GM19043 (cell line): ENCODE measurements around the gene RCVRN.
A peak's percentile ranks its signal among the peaks of the same experiment; 100 is the strongest.

Experiments
- ATAC-seq: cut with Tn5 transposase; IDR thresholded peaks from one replicate; pipeline ENCODE4 v1.9.1; 2021; ENCODE audit warnings: low read depth; ENCODE audit not compliant: unreplicated experiment

Gene RCVRN

DNA sequence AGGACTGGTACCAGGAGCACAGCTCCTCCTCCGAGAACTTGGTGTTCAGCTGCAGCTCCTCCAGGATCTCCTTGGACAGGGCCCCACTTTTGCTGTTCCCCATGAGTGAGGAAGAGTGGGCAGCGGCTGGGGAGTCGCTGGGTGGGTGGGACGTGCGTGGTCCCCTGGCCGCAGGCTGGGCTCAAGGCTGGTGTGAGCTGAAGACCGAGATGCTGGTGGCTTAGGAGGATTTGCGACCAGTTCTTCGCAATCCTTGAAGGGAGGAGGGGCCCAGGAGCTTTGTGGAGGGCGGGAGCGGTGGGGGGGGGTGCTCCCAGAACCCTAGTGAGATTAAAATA is at the start of gene RCVRN:
Gene RCVRN, minus strand, starts transcription at position 194 of the 338 bp plus-strand sequence. Its CDS starts 91 bp downstream, at position 103.
- ATAC-seq, result no peak

DNA sequence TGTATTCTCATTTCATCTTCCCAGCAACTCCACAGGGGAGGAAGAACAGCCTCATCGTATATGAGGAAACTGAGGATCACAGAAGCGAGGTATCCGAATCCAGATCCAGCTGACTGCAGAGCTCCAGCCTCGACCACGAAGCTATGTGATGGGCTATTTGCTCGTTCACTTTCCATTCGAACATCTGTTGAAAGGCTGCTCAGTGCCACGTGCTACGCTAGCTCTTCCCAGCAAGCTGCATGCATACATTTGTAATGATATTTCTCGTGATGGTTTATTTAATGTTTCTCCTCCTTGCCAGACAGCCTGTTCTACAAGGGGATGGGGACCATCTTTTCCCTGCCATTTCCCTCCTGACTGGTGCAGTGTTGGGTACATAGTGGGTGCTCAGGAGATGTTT is 48.4 kb upstream of the RCVRN start:
- no peak for ATAC-seq

- ATAC-seq, result no peak
Observed at GRCh38 chr17:9951803-9952202, 46.7 kb upstream of the RCVRN start.

DNA sequence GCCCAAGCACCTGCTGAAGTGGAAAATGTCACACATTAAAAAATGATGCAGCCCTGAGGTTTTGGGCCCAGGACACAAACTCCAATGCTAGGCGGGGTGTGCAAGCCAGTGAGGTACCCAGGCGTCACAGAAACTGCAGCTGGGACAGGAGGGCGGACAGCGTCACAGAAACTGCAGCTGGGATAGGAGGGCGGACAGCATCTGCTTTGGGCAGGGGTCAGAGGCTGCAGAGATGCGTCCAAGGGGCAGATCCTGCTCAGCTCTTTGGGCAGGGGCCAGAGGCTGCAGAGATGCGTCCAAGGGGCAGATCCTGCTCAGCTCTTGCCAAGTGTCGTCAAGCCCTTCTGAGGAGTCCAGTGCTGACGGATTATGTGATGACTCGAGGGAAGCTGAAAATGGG is 43.9 kb upstream of the RCVRN start:
- ATAC-seq, result no peak

GRCh38 chr17:9944704-9945103 is 39.6 kb upstream of the RCVRN start:
- ATAC-seq, result no peak

GRCh38 chr17:9943343-9943742 is 38.3 kb upstream of the RCVRN start:
- no peak for ATAC-seq

DNA sequence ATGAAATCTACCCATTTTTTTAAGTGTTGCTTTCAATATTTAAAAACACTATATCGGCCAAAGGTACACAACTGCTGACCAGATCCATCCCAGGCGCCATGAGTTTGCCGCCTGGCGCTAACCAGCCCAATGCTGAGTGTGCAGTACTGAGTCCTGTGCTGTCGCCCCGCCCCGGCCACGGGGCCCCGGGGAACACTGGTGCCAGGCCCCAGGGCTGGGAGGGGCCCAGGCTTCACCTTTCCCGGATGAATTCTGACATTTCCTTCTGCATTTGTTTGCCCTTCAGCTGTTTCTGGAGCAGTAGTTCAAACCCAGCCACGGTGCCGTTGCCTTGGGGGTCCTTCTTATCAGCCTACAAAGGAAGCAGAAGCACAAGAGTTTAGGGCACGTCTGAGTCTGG is 37.8 kb upstream of the RCVRN start:
- no peak for ATAC-seq

GRCh38 chr17:9941305-9941704 is 36.2 kb upstream of the RCVRN start:
- no peak for ATAC-seq

- no peak for ATAC-seq
Observed at GRCh38 chr17:9940841-9941240, 35.8 kb upstream of the RCVRN start.

DNA sequence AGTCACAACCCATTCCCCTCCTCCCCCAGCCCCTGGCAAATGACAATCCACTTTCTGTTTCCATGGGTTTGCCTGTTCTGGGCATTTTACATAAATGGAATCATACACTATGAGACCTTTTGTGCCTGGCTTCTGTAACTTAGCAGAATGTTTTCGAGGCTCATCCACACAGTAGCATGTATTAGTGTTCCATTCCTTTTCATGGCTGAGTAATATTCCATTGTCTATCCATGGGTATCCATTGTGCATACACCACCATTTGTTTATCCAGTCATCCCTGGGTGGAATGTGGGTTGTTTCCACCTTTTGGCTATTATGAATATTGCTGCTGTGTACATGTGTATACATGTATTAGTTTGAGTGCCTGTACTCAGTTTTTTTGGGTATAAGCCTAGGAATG is 33.7 kb upstream of the RCVRN start:
- ATAC-seq, result no peak

DNA sequence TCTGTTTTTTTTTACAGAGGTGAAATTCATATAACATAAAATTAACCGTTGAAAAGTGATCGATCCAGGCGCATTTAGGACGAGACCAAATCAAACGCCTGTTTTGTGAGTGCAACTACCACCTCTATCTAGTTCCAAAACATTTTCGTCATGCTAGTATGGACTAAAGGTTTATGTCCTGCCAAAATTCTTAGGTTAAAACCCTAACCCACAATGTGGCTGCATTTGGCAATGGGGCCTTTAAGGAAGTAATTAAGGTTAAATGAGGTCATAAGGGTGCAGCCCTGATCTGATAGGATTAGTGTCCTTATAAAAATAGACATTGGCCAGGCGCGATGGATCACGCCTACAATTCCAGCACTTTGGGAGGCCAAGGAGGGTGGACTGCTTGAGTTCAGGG is 32.8 kb upstream of the RCVRN start:
- no peak for ATAC-seq

DNA sequence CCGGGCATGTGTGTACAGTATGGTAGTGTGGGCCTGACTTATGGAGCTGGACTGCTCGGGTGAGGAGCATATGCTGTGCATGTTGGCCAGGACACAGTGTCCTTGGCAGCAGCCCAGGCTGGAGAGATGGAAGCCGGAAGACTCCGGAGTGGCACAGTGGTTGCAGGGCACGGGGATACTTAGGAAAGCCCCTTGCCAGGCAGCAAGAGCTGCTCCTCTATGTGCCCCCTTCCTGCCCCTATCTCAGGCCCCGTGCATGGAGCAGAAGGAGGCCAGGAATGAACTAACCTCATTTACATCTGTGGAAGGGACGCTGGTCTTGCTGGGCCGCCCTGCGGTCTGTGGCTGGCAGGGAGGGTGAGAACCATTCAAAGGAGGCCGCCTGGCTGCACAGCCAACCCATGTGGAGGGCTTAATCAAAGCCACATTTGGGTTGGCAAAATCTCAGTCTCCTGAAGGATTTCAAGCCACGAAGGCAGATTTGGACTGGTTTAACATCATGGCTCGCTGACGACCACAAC is 32.2 kb upstream of the RCVRN start:
- no peak for ATAC-seq

GRCh38 chr17:9936095-9936494 is 31.0 kb upstream of the RCVRN start:
- no peak for ATAC-seq

DNA sequence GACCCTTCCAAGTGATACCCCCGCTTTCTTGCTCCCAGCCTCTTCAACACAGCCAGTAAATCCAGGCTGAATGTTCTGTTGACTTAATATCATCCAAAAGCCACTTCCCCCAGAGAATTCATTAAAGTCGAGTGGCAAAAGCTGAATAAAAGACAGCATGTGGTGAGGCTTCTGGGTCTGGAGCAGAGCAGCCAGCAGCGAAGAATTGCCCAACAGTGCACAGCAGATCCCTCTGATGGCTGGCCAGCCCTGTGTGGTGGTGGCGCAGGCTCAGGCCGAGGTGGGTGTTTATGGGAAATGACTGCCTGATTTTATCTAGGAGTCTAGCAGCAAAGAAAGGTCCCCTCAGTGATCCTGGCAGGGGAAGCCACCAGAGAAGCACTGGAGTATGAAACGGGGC is 30.3 kb upstream of the RCVRN start:
- ATAC-seq, result no peak

DNA sequence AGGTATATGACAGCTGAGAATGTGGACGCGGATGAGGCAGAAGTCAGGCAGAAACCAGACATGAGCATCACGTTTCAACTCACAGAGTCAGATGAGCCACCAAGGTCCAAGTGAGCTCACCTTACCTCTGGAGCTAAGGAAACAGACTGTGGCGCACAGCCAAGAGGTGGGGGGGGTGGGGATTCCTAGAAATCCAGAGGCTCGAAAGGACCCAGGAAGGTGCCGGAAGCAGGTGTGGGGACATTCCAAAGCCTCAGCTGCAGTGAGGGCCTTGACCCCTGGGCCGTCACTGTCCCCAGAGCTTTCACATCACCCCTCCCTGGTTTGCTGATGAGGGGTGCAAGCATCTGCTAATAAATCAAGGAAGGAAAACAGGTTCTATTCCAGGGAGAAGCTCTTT is 29.3 kb upstream of the RCVRN start:
- no peak for ATAC-seq

GRCh38 chr17:9932491-9932890 is 27.4 kb upstream of the RCVRN start:
- no peak for ATAC-seq

- no peak for ATAC-seq
Observed at GRCh38 chr17:9931144-9931741, 26.2 kb upstream of the RCVRN start.

- ATAC-seq, result no peak
Observed at GRCh38 chr17:9929871-9930270, 24.8 kb upstream of the RCVRN start.

DNA sequence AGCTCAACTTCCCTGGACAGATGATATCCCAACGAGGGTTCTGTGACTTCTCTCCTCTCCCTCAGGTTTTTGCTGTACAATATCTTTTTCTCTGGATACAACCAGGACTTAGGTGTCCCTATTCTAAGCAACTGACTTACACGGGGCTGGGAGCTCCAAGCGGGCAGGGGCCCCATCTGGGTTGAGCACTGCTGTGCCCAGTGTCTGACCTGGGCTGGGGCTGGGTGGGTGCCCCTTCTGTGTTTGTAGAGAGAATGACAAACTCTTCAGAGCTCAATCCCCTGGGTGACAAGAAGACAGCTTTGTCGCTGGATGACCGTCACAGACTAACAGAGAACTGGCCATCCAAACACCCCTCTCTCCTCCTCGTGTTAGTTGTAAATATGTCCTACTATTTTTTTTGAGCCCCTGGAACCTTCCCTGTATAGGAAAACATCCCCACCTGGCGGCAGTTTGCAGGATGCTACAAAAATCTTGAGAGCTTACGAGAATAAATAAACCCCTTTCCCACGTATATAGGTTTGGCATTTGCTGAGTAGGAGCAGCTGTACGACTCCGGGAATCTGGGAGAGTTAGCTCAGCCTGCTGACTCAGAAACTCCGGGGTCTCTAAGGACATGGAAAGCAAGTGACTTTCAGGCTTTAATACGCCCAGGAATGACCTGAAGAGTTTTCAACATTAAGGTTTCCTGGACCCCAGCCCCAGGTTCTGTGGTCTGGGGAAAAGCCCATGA is 23.7 kb upstream of the RCVRN start:
- ATAC-seq, result no peak

DNA sequence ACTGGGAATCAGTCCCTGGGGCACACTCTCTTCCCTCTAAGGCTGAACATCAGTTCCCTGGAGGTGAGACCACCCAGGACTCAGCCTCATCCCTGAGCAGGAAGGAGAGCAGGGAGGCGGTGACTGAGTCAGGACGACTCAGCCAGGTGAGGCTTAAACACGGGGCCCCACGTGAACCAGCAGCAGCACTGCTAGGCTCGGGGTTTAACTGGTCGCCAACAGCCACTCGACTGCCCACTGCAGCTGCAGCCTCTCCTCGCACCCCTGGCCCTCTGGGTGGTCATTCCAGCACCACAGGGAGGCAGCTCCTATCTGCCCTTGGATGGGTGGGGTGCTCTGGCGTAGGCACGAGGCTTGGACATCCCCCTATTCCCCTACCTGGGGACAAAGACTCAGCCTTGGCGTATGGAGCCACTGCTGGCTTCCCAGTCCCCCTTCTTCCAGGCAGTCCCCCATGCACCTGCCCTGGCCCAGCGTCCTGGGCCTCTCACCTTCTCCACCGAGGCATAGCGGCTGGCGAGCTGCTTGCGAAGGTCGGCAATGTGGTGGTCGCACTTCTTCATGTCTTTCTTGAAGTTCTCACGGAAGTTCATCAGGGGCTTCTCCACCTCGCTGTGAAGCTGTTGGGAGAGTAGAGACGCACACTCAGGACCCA is 21.2 kb upstream of the RCVRN start:
- no peak for ATAC-seq

DNA sequence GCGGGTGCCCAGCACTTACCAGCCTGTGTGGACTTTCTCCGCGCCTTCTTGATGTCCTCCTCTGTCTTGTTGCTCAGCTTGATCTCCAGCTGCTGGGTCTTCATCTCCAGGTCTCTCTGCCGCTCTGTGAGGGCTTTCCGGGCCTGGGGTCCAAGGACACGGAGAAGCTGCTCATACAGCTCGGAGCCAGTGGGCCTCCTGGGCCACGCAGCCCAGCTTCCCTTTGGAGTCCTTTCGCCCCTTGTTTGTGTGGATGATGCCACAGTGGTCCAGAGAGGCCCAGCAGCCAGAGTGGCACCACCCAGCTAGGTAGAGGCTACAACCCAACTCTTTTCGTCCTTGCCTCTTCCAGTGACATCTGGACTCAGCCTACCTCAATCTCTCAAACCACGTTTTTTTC is 20.4 kb upstream of the RCVRN start:
- ATAC-seq, result no peak

GRCh38 chr17:9924735-9925191 is 19.7 kb upstream of the RCVRN start:
- ATAC-seq, result peak; percentile 64
